Activated CD4-positive, CD25-positive, alpha-beta regulatory T cell (primary cell): Measurements from ENCODE around the gene ERGIC1.
"Not testable (repeated sequence)": the region's sequence is repeated elsewhere in the genome, so short reads cannot be mapped to it uniquely, and the experiment has no call there.

Experiments used
- DNase-seq, 4 experiments: peaks; one replicate each; lab custom pipeline; 2025; lab: John Stamatoyannopoulos, UW

Gene ERGIC1

GRCh38 chr5:172830275-172830799 is 3.7 kb upstream of the ERGIC1 start:
- no peak for DNase-seq

DNA sequence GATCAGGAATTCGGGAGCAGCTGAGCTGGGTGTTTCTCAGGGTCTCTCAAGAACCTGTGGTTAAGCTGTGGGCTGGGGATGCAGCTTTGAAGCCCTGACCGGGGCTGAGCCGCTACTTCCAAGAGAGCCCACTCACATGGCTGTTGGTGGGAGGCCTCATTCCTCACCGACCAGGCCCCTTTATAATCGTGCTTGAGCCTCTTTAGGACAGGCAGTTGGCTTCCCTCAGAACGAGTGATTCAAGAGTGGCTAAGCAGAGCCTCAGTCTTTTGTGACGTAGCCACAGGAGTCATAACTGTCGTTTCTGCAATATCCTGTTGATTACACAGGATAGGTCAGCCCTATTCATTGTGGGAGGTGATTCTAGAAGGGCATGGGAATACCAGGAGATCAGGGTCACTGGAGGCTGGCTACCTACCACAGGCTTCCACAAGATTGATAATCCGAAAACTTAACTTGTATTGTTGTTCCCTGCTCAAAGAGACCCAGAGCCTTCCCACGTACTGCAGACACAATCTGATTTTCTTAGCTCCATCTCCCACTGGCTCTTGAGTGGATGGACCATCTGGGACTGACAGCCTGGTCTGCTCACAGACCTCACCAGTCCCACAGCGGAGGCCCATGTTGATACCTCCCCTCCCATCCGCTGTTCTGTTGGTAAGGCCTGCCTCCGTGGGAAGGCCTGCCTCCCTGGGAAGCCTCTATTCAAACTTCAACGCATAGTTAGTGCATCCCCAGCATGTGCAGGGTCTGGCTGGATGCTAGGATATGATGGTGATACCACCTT is 3.0 kb upstream of the ERGIC1 start:
- no peak for DNase-seq

- DNase-seq = no peak
These were observed 1.4 kb upstream of the ERGIC1 start for GRCh38 chr5:172832383-172833315.

- DNase-seq = no peak
These were observed 722 bp upstream of the ERGIC1 start for GRCh38 chr5:172833372-172833685.

- DNase-seq = no peak
These were observed 601 bp downstream of the ERGIC1 start for GRCh38 chr5:172834415-172835289.

DNA sequence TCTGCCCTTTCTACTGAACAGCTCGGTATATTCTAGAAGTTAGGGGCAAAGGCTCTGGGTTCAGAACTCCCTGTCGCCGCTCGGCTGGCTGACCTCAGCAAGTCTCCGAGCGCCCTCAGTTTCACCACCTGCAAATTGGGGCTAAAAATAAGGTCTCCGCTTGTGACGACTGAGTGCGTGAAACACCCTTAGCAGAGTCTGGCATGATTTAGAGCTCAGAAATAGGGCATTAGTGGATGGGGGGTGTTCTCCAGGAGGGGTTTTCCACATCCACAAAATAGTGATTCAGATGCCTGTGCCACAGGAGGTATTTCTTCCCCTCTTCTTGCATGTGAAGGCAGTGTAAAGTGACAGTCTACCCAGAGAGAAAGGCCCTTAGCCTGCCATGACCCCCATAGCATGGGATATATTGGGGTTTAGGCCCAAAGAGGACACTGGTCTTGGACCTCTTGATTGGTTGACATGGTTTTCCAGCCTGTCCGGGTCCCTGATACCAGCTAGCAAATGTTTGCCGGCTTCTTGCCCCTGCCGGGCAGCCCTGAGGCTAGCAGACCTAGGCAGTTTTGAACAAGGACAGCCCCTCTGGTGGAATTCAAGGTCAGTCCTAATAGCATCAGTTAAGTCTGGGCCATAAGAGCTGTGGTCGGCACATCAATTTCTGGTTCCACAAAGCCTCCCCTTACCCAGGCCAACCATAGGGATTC is 1.4 kb downstream of the ERGIC1 start:
- DNase-seq = no peak

DNA sequence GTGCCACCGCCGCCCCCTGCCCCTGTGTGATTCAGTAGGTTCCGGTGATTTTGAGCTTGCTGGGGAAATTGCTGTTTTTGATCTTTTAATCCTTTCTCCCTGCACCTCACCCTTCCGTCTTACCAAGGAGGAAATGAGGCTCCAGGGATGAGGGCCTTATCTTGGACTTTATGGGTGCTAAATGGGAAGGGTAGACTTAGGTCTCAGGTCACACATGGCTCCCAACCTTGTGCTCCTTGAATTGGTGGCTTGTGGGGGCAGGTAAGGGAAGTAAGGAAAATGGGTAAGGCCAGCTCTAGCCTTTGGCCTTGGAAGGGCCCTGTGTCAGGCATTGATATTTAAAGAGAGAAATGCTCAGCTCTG is 1.9 kb downstream of the ERGIC1 start:
- DNase-seq = no peak

DNA sequence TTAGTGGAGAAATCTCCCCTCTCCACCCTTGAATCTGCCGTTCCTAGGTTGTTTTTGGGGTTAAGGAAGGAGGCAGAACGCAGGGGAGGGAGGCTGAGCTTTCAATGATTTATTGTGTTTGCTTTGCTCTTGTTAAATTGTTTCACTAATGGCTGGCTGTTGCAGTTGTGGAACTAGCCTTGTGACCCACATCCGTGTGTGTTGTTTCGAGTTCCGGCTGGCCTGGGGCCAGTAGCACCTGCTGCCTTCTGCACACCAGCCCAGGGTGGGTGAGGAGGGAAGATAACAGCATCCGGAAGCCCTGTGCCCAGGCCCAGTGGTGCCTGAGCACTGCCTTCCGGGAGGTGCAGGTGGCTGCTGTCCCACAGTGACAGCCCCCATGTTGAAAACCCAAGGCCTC is 3.6 kb downstream of the ERGIC1 start:
- peak in 2 of 4 experiments; percentile 55 to 58 for DNase-seq

GRCh38 chr5:172838151-172838875 is 4.3 kb downstream of the ERGIC1 start:
- no peak for DNase-seq

GRCh38 chr5:172839669-172840431 is 5.8 kb downstream of the ERGIC1 start:
- DNase-seq = no peak

GRCh38 chr5:172840432-172841154 is 6.5 kb downstream of the ERGIC1 start:
- no peak for DNase-seq

DNA sequence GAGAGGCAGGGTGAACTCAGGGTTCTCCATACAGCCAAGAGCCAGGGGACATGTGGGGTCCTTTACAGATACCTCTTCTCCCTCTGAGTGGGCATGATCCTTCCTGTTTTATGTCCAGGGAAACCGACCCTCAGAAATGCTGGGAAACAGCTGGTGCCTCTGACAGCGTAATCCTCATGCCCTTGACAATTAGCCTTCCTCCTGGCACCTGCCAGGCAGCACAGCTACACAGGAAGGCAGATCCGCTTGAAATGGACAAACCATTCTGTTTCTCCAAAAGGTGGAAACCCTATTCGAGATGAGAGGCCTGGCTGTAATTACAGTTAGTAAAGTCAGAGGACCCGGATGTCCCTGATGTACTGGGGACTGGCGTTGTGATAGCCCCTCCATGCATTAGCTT is 7.2 kb downstream of the ERGIC1 start:
- DNase-seq = no peak

DNA sequence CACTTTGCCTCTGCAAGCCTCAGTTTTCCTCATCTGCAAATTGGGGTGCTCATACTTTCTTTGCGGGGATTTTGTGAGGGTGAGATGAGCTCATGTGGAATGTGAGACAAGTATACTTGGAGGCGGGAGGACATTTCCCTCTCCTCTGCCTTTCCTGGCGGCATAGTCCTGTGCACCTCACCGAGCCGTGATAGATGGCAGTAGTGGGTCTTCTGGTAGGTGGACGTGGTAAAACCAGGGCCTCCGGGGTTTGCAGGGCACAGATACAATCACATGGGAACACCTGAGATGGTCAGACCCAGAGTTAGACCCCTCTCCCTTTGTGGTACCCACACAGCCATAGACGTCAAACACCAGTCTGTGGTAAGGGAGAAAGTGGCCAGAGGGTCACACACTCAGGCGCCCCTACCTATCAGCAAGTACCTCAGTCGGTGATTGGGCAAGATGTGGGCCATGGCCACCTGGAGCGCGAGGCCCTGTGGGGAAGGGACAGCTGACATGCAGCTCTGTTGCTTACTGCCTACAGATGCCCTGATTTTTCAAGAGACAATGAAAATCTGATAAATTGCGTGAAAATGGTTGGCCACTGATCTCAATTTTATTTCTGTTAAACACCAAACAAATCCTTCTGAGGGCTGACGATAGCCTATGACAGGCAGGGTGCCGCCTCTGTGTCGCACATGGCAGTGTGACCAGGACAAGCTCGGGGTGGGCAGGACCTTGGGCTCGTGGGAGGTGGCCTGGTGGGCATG is 9.9 kb downstream of the ERGIC1 start:
- DNase-seq = no peak

GRCh38 chr5:172844577-172844838 is 10.5 kb downstream of the ERGIC1 start:
- no peak for DNase-seq

GRCh38 chr5:172845154-172845553 is 11.1 kb downstream of the ERGIC1 start:
- DNase-seq = no peak

GRCh38 chr5:172845576-172845975 is 11.5 kb downstream of the ERGIC1 start:
- DNase-seq = no peak

GRCh38 chr5:172846249-172846648 is 12.2 kb downstream of the ERGIC1 start:
- no peak for DNase-seq

DNA sequence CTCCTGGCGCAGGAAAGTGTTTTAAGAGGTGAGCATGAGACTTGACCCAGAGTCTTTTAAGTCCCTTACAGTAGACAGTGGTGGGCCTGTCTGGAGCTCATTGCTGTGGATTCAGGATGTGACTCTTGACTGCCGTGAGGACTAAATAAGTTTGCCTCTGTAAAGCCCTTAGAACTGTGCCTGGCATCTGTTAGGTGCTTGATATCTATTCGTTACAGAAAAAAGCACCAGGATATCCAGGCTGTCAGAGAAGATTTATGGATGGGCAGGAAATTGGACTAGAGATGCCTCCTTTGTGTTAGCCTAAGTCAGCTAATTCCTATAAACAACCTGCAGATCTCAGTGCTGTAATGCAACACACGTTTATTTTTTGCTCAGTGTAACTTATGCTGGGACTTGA is 12.6 kb downstream of the ERGIC1 start:
- DNase-seq = no peak

GRCh38 chr5:172847584-172847983 is 13.5 kb downstream of the ERGIC1 start:
- not testable (repeated sequence) for DNase-seq
